T-helper 2 cell treated with Interferon-gamma antibody and Interleukin-4, amounts not matched to agents 5 μg/mL and 100 μg/mL, for 36 hours (primary cell): ENCODE data around the gene VPS26A.

Experiments used
- DNase-seq: peaks from one replicate; pipeline ENCODE4 v3.0.0; 2021; ENCODE audit warnings: low spot score
- H3K27ac Mint-ChIP-seq: one replicate; pipeline ENCODE4 v1.8.0; 2021; ENCODE audit warnings: mild to moderate bottlenecking, mixed read lengths
- H3K27me3 Mint-ChIP-seq: one replicate; pipeline ENCODE4 v1.8.0; 2021; ENCODE audit warnings: low read depth, mixed read lengths
- H3K36me3 Mint-ChIP-seq: one replicate; pipeline ENCODE4 v1.8.0; 2021; ENCODE audit warnings: low read depth, mixed read lengths
- H3K4me1 Mint-ChIP-seq: one replicate; pipeline ENCODE4 v1.8.0; 2021; ENCODE audit warnings: low read depth, mixed read lengths
- H3K4me3 Mint-ChIP-seq: one replicate; pipeline ENCODE4 v1.8.0; 2022; ENCODE audit warnings: mild to moderate bottlenecking, moderate library complexity, mixed read lengths
- H3K9me3 Mint-ChIP-seq: one replicate; pipeline ENCODE4 v1.8.0; 2021; ENCODE audit warnings: mixed read lengths

The VPS26A gene

GRCh38 chr10:69092959-69093850 is 30.8 kb upstream of the VPS26A start:
- H3K27ac Mint-ChIP-seq: peak overlapping the region; percentile 86
- H3K27me3 Mint-ChIP-seq: no peaks in the 10 kb centered on the region
- DNase-seq: peak; percentile 73
- peaks cover 30% of the 10 kb centered on the region for H3K36me3 Mint-ChIP-seq
- H3K9me3 Mint-ChIP-seq: no peaks in the 10 kb centered on the region
- H3K4me3 Mint-ChIP-seq: peak overlapping the region; percentile 43
- H3K4me1 Mint-ChIP-seq: peaks cover 38% of the 10 kb centered on the region

DNA sequence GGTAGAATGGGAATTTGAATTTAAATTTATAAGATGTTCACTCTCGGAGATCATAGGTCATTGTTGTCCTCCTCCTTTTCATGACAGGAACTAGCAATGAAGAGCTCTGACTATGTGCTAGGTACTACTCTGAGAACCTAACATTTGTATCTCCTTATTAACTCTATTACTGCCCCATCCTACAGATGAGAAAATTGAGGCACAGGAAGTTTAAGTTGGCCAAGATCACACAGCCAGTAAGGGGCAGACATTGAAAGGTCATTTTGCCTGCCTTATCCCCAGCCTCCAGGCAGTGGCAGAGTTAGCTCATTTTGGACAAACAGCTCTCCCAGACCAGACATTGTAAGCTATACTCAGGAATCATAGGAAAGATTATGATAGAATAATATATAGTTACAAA is 30.0 kb upstream of the VPS26A start:
- no peaks in the 10 kb centered on the region for H3K9me3 Mint-ChIP-seq
- H3K36me3 Mint-ChIP-seq: peaks cover 29% of the 10 kb centered on the region
- no peaks in the 10 kb centered on the region for H3K27me3 Mint-ChIP-seq
- DNase-seq: no peak
- peaks cover 37% of the 10 kb centered on the region for H3K4me1 Mint-ChIP-seq
- H3K4me3 Mint-ChIP-seq: no peak overlapping the region
- H3K27ac Mint-ChIP-seq: peak overlapping the region; percentile 35

- Mint-ChIP-seq H3K27me3 (no peaks in the 10 kb centered on the region), H3K4me3 (no peak overlapping the region), H3K27ac (no peak overlapping the region), H3K36me3 (peaks cover 25% of the 10 kb centered on the region), H3K9me3 (no peaks in the 10 kb centered on the region), H3K4me1 (peaks cover 27% of the 10 kb centered on the region)
- DNase-seq: no peak
Observed at GRCh38 chr10:69096045-69096444, 27.9 kb upstream of the VPS26A start.

DNA sequence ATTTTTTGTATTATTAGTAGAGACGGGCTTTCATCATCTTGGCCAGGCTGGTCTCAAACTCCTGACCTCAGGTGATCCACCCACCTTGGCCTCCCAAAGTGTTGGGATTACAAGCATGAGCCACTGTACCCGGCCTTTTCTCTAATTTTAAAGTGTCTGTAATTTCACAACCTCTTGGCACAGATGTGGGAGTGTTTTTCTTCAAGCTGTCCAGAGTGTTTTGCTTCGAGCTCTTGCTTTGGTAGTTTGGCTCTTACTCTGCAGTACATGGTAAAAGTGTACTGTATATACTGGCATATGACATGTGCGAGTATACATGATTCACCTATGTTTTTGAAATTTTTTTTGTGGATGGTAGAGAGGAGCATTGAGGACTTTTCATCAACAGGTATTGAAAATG is 26.2 kb upstream of the VPS26A start:
- Mint-ChIP-seq H3K4me3 (no peak overlapping the region), H3K27ac (no peak overlapping the region), H3K36me3 (peaks cover 31% of the 10 kb centered on the region), H3K4me1 (peaks cover 29% of the 10 kb centered on the region), H3K27me3 (no peaks in the 10 kb centered on the region), H3K9me3 (no peaks in the 10 kb centered on the region)
- no peak for DNase-seq

DNA sequence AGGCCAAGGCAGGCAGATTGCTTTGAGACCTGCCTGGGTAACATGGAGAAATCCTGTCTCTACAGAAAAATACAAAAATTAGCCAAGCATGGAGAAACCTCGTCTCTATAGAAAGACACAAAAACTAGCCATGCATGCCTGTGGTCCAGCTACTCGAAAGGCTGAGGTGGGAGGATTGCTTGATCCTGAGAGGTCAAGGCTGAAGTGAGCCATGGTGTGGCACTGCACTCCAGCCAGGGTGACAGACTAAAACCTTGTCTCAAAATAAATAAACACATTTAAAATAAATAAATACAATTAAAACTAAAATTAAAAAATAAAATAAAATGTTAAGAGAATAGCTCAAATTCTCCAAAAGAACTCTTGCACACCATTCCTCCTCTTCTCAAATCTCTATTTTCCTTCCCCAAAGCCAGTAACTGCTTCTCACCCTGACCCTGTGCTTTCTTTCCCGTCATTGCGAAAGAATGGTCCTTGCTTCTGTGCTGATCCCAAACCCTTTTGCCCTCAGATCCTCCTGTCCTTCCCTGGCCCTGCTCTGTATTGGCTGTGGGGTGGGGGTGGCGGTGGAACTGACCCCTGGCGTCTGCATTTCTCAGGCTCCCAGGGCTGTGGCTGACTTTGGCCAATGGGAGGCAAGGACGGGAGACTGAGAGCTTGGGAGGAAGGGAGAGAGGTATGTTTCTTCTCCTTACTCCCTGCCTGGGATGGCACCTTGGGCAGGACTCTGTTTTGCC is 23.7 kb upstream of the VPS26A start:
- Mint-ChIP-seq H3K27ac (no peak overlapping the region), H3K27me3 (no peaks in the 10 kb centered on the region), H3K36me3 (peaks cover 36% of the 10 kb centered on the region), H3K9me3 (no peaks in the 10 kb centered on the region), H3K4me3 (no peak overlapping the region), H3K4me1 (peaks cover 20% of the 10 kb centered on the region)
- DNase-seq: no peak

GRCh38 chr10:69101451-69102095 is 22.4 kb upstream of the VPS26A start:
- peak overlapping the region; percentile 22 for H3K27ac Mint-ChIP-seq

GRCh38 chr10:69102440-69102839 is 21.5 kb upstream of the VPS26A start:
- Mint-ChIP-seq H3K4me3 (peak overlapping the region; percentile 3), H3K36me3 (peaks cover 40% of the 10 kb centered on the region), H3K27ac (peak overlapping the region; percentile 22), H3K27me3 (no peaks in the 10 kb centered on the region), H3K4me1 (peaks cover 19% of the 10 kb centered on the region), H3K9me3 (no peaks in the 10 kb centered on the region)
- DNase-seq: no peak

More at GRCh38 chr10:69101451-69102095, 22.4 kb upstream of the VPS26A start:
- no peak overlapping the region for H3K4me3 Mint-ChIP-seq
- peaks cover 38% of the 10 kb centered on the region for H3K36me3 Mint-ChIP-seq
- H3K9me3 Mint-ChIP-seq: no peaks in the 10 kb centered on the region
- DNase-seq: no peak
- no peaks in the 10 kb centered on the region for H3K27me3 Mint-ChIP-seq
- H3K4me1 Mint-ChIP-seq: peaks cover 19% of the 10 kb centered on the region

DNA sequence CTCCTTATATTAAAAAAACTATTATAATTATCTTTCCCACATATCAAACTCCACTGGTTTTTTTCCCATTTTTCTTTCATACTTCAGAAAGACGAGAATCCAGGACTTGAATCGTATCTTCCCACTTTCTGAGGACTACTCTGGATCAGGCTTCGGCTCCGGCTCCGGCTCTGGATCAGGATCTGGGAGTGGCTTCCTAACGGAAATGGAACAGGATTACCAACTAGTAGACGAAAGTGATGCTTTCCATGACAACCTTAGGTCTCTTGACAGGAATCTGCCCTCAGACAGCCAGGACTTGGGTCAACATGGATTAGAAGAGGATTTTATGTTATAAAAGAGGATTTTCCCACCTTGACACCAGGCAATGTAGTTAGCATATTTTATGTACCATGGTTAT is 20.2 kb upstream of the VPS26A start:
- Mint-ChIP-seq H3K27me3 (no peaks in the 10 kb centered on the region), H3K4me3 (no peak overlapping the region), H3K36me3 (peaks cover 32% of the 10 kb centered on the region), H3K9me3 (no peaks in the 10 kb centered on the region), H3K27ac (no peak overlapping the region), H3K4me1 (peaks cover 16% of the 10 kb centered on the region)
- no peak for DNase-seq

DNA sequence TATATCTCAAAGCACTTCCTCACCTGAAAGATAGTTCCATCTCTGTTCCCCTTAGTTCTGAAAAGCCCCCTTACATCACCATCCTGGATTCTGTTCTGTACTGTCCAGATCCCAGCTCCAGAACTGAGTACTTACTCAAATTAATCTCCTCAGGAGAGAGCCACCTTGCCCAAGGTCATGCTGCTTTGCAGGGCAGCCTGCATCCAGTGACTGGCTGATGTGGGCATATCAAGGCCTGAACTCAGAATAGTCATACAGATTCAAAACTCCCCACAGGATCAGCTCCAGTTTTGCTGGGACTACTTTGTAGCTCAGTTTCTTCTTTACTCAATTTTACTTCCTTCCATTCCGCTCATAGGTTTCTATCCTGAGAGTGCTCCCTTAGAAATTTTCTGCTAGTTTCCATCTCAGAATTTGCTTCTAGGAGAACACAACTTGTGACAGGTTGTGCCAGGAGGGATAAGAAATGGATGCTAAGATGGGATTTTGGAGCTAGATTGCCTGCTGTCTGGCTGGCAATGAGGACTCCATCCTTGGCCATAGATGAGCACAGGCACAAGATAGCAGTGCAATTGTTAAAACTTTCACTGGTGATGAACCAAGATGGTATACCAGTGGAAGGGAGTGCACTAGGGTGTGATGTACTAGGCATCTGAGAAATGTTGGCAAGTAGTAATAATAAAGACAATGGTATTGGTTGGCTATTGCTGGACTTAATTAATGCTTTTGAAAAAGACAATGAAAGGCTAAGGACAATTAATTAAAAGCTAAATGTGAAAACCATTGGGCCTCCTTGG is 18.8 kb upstream of the VPS26A start:
- H3K4me3 Mint-ChIP-seq: no peak overlapping the region
- H3K9me3 Mint-ChIP-seq: no peaks in the 10 kb centered on the region
- no peaks in the 10 kb centered on the region for H3K27me3 Mint-ChIP-seq
- H3K36me3 Mint-ChIP-seq: peaks cover 27% of the 10 kb centered on the region
- no peak overlapping the region for H3K27ac Mint-ChIP-seq
- DNase-seq: no peak
- peaks cover 16% of the 10 kb centered on the region for H3K4me1 Mint-ChIP-seq

- Mint-ChIP-seq H3K4me3 (no peak overlapping the region), H3K27me3 (peaks cover 4% of the 10 kb centered on the region), H3K9me3 (no peaks in the 10 kb centered on the region), H3K4me1 (peaks cover 2% of the 10 kb centered on the region), H3K36me3 (peaks cover 17% of the 10 kb centered on the region), H3K27ac (no peak overlapping the region)
- DNase-seq: no peak
Observed at GRCh38 chr10:69107176-69107490, 16.8 kb upstream of the VPS26A start.

DNA sequence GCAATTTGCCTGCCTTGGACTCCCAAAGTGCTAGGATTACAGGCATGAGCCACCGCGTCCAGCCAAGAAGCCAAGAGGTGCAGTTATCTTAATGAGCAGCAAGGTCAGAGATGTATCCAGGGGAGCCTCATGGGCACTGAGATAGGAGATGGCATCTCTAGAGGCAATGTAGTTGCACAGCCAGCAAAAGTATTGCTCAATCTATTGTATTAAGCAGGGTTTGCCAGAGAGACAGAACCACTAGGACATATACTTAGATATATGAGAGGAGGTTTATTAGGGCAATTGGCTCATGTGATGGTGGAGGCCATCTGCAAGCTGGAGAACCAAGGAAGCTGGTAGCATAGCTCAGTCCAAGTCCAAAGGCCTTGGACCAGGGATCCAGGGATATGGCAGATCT is 16.3 kb upstream of the VPS26A start:
- no peaks in the 10 kb centered on the region for H3K4me1 Mint-ChIP-seq
- H3K27ac Mint-ChIP-seq: no peak overlapping the region
- DNase-seq: no peak
- H3K27me3 Mint-ChIP-seq: peaks cover 4% of the 10 kb centered on the region
- H3K36me3 Mint-ChIP-seq: peaks cover 15% of the 10 kb centered on the region
- no peaks in the 10 kb centered on the region for H3K9me3 Mint-ChIP-seq
- H3K4me3 Mint-ChIP-seq: no peak overlapping the region

- Mint-ChIP-seq H3K9me3 (no peaks in the 10 kb centered on the region), H3K27ac (no peak overlapping the region), H3K4me1 (peaks cover 7% of the 10 kb centered on the region), H3K4me3 (no peak overlapping the region), H3K36me3 (no peaks in the 10 kb centered on the region), H3K27me3 (peaks cover 9% of the 10 kb centered on the region)
- DNase-seq: no peak
Observed at GRCh38 chr10:69119896-69120295, 4.1 kb upstream of the VPS26A start.

- no peak for DNase-seq
- Mint-ChIP-seq H3K36me3 (no peaks in the 10 kb centered on the region), H3K9me3 (no peaks in the 10 kb centered on the region), H3K4me3 (peak overlapping the region; percentile 91), H3K27me3 (peaks cover 5% of the 10 kb centered on the region), H3K27ac (peak overlapping the region; percentile 92), H3K4me1 (peaks cover 15% of the 10 kb centered on the region)
Observed at GRCh38 chr10:69123306-69123746, 652 bp upstream of the VPS26A start.
